ENCODE measurements around the gene STK32B.

DNA sequence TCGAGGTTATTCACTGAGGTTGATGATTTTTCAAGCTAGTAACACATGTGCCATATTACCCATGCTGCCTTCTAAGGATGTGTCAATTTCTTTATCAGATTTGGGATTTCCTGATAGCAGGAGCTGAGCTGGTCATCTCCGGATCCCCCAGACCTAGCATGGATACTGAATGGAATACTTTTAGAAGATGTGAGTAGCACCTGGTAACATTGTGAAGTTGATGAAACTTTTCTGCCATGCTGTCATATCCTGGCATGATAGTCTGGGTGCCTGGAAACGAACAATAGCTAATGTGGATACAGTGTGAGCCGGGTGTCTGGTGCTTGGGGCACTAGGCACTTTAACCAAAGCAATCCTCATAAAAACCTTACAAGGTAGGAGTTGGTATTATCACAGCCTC, 21.1 kb upstream of the STK32B start:
- TF ChIP-seq, protein P1, sequence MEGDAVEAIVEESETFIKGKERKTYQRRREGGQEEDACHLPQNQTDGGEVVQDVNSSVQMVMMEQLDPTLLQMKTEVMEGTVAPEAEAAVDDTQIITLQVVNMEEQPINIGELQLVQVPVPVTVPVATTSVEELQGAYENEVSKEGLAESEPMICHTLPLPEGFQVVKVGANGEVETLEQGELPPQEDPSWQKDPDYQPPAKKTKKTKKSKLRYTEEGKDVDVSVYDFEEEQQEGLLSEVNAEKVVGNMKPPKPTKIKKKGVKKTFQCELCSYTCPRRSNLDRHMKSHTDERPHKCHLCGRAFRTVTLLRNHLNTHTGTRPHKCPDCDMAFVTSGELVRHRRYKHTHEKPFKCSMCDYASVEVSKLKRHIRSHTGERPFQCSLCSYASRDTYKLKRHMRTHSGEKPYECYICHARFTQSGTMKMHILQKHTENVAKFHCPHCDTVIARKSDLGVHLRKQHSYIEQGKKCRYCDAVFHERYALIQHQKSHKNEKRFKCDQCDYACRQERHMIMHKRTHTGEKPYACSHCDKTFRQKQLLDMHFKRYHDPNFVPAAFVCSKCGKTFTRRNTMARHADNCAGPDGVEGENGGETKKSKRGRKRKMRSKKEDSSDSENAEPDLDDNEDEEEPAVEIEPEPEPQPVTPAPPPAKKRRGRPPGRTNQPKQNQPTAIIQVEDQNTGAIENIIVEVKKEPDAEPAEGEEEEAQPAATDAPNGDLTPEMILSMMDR (IDR thresholded peaks at IDR 0.05), result no peak
- TF ChIP-seq POLR2A (IDR thresholded peaks at IDR 0.05), result no peak
